A549 (cell line): ENCODE measurements around the gene CHRNA4. TPM values are rescaled to one million over a fixed set of nuclear protein-coding genes. Genes with fewer than 3 reads are reported as not detected.

ENCODE experiments used
- ATAC-seq, 2 experiments: fragments of 200-7000 bp in 1 of 2; fragments of >200 bp in 1 of 2; cut with Nextera tagmentation in 1 of 2; cut with Tn5 transposase in 1 of 2; 3 replicates each; pipeline versions ENCODE4 v1.8.0 to v1.9.1; 2018 to 2020; ENCODE audit warnings: mild to moderate bottlenecking in 1 of 2, moderate library complexity in 1 of 2
- CTCF ChIA-PET: fragments of 300-600 bp; sonication (Branson Sonifier 250); formaldehyde crosslinking; extraction: SDS; loops from one replicate; lab custom pipeline; 2021; ENCODE audit warnings: antibody characterized with exemption, inconsistent platforms; lab: Yijun Ruan, JAX
- POLR2A ChIA-PET: fragments of 350-600 bp; formaldehyde crosslinking; extraction: SDS; loops from one replicate; lab custom pipeline; 2021; ENCODE audit warnings: antibody characterized with exemption, inconsistent platforms; lab: Yijun Ruan, JAX
- DNase-seq, 2 experiments: peaks; one replicate each; pipeline versions ENCODE4 v3.0.0 to v3.0.0-alpha.2; 2011 to 2016; ENCODE audit warnings: low read depth in 1 of 2, low spot score in 1 of 2
- FAIRE-seq: peaks from 2 replicates; lab custom pipeline; 2011; peaks lifted over from hg19 to GRCh38; lab: Jason Lieb, UNC
- H3K27ac ChIP-seq, 2 experiments: fragments of >200 bp; sonication (Bioruptor Twin); formaldehyde crosslinking; 3 replicates each; pipeline ENCODE4 v1.5.1; 2016 to 2017
- H3K4me1 ChIP-seq: fragments of >200 bp; sonication (Bioruptor Twin); formaldehyde crosslinking; 3 replicates; pipeline ENCODE4 v1.6.1; 2016
- H3K4me2 ChIP-seq: fragments of >200 bp; sonication (Bioruptor Twin); formaldehyde crosslinking; 3 replicates; pipeline ENCODE4 v1.6.1; 2016
- H3K4me3 ChIP-seq: fragments of >200 bp; sonication (Bioruptor Twin); formaldehyde crosslinking; 3 replicates; pipeline ENCODE4 v1.5.1; 2016
- H3K9me3 ChIP-seq: fragments of >200 bp; sonication (Bioruptor Twin); formaldehyde crosslinking; 3 replicates; pipeline ENCODE4 v1.6.1; 2016
- BHLHE40 ChIP-seq: IDR thresholded peaks from 2 replicates; pipeline ENCODE4 v1.6.1; 2012; ENCODE audit warnings: low read depth, low read length, inconsistent platforms
- E2F6 ChIP-seq: IDR thresholded peaks from 2 replicates; pipeline ENCODE4 v1.6.1; 2012; ENCODE audit warnings: low read depth, borderline replicate concordance
- FOSL2 ChIP-seq, 2 experiments: fragments of 450-650 bp in 1 of 2; fragments of >200 bp in 1 of 2; sonication (Bioruptor Twin) in 1 of 2; formaldehyde crosslinking; IDR thresholded peaks; 2 replicates each; pipeline versions ENCODE4 v1.5.0 to v1.6.1; 2016 to 2020; ENCODE audit warnings: mild to moderate bottlenecking in 1 of 2, moderate library complexity in 1 of 2
- GATA3 ChIP-seq: IDR thresholded peaks from 2 replicates; pipeline ENCODE4 v1.6.1; 2012; ENCODE audit warnings: borderline replicate concordance
- HES2 ChIP-seq: fragments of >200 bp; sonication (Bioruptor Twin); formaldehyde crosslinking; IDR thresholded peaks from 2 replicates; pipeline ENCODE4 v1.6.1; 2016
- HMGXB4 ChIP-seq: fragments of 250-450 bp; sonication (Bioruptor Pico); IDR thresholded peaks from 2 replicates; pipeline ENCODE4 v1.5.0; 2021; ENCODE audit warnings: mild to moderate bottlenecking, moderate library complexity, borderline replicate concordance
- HOXA7 ChIP-seq: fragments of 250-450 bp; sonication (Bioruptor Pico); IDR thresholded peaks from 2 replicates; pipeline ENCODE4 v1.5.0; 2020; ENCODE audit warnings: mild to moderate bottlenecking, moderate library complexity
- KDM5A ChIP-seq: fragments of 200-600 bp; sonication (generic); IDR thresholded peaks from 2 replicates; pipeline ENCODE4 v1.6.1; 2016; ENCODE audit warnings: antibody characterized with exemption, mild to moderate bottlenecking
- MAFK ChIP-seq: fragments of 450-650 bp; IDR thresholded peaks from 2 replicates; pipeline ENCODE4 v1.6.1; 2014; ENCODE audit not compliant: partially characterized antibody
- MAX ChIP-seq: IDR thresholded peaks from 2 replicates; pipeline ENCODE4 v1.6.1; 2012
- MAZ ChIP-seq: fragments of 150-350 bp; IDR thresholded peaks from 2 replicates; pipeline ENCODE4 v1.6.1; 2014; ENCODE audit warnings: antibody characterized with exemption, low read depth, low read length, borderline replicate concordance
- NFE2L2 ChIP-seq: fragments of 150-350 bp; conservative IDR thresholded peaks from 2 replicates; pipeline ENCODE4 v1.6.1; 2014; ENCODE audit warnings: low read length
- NPAS2 ChIP-seq: fragments of 250-450 bp; sonication (Bioruptor Pico); IDR thresholded peaks from 2 replicates; pipeline ENCODE4 v1.8.0; 2022; ENCODE audit warnings: mild to moderate bottlenecking, moderate library complexity, borderline replicate concordance
- PHF8 ChIP-seq: fragments of 200-600 bp; sonication (generic); IDR thresholded peaks from 2 replicates; pipeline ENCODE4 v1.6.1; 2016; ENCODE audit warnings: low read depth, mild to moderate bottlenecking, antibody characterized with exemption, moderate library complexity, borderline replicate concordance
- POLR2AphosphoS2 ChIP-seq: conservative IDR thresholded peaks from 2 replicates; pipeline ENCODE4 v1.6.1; 2012; ENCODE audit warnings: low read length, improper control_type of control experiment, inconsistent platforms
- RCOR1 ChIP-seq: fragments of 150-350 bp; IDR thresholded peaks from 2 replicates; pipeline ENCODE4 v1.6.1; 2014; ENCODE audit warnings: antibody characterized with exemption, low read length, low read depth
- SMC3 ChIP-seq: fragments of >200 bp; sonication (Bioruptor Twin); formaldehyde crosslinking; IDR thresholded peaks from 3 replicates; pipeline ENCODE4 v1.6.1; 2018; ENCODE audit warnings: inconsistent platforms
- SREBF2 ChIP-seq: fragments of 450-650 bp; IDR thresholded peaks from 2 replicates; pipeline ENCODE4 v1.6.1; 2014; ENCODE audit warnings: mild to moderate bottlenecking, moderate library complexity
- TFCP2L1 ChIP-seq: fragments of 250-450 bp; sonication (Bioruptor Pico); IDR thresholded peaks from 2 replicates; pipeline ENCODE4 v1.5.0; 2021; ENCODE audit warnings: mild to moderate bottlenecking
- ZC3H11A ChIP-seq: fragments of 450-650 bp; IDR thresholded peaks from 2 replicates; pipeline ENCODE4 v1.6.1; 2014; ENCODE audit warnings: antibody characterized with exemption, mild to moderate bottlenecking
- WGBS: methylation state at CpG from one replicate; pipeline ENCODE4 v1.1.6; 2017; ENCODE audit errors: missing lambda C conversion rate; 5-methylcytosine and 5-hydroxymethylcytosine counted together
- polyA plus RNA-seq, 4 experiments: library from polyadenylated mRNA; depleted of rRNA in 3 of 4; stranded (reverse); fragments of >200 nt; fragmentation: RNase III in 1 of 4; extraction: RNeasy Plus Mini Kit Qiagen cat#74134 plus additional on column Dnase treatment in 1 of 4; gene quantifications; 2 replicates in 3 of 4; 3 replicates in 1 of 4; pipeline ENCODE4 v1.2.3, GENCODE V29; 2011 to 2017

The CHRNA4 gene
- polyA plus RNA-seq, 2 of the 4 experiments (the other 2 are of a cell fraction), result 0.03 to 0.23 TPM

- WGBS, result 64% methylated on average over 9 of the region's 19 CpGs
- Histone ChIP-seq H3K4me3 (no peak overlapping the region), H3K4me1 (no peaks in the 10 kb centered on the region), H3K9me3 (peaks cover 9% of the 10 kb centered on the region; the same call in 2 of the 3 replicates), H3K27ac (no peak overlapping the region), H3K4me2 (no peak overlapping the region)
- ATAC-seq (no peak), DNase-seq (no peak), FAIRE-seq (no peak)
- ChIA-PET CTCF (interaction anchor here (1.0 to 3.5 kb wide), 9 partner anchors 12 to 278 kb away, joined by 3 to 20 read pairs (median 4); no protein-coding TSS in a partner anchor), POLR2A (no interaction called here)
- TF ChIP-seq MAFK (no peak), POLR2AphosphoS2 (no peak), MAZ (no peak), PHF8 (no peak), RCOR1 (no peak), MAX (no peak), HES2 (no peak), E2F6 (no peak), HOXA7 (CRISPR knock-in tag) (no peak), GATA3 (no peak), BHLHE40 (no peak), NFE2L2 (no peak), TFCP2L1 (CRISPR knock-in tag) (no peak), SMC3 (no peak), HMGXB4 (no peak), NPAS2 (CRISPR knock-in tag) (no peak), SREBF2 (no peak)
These were observed 27.8 kb downstream of the CHRNA4 start for GRCh38 chr20:63333241-63333836.

- CTCF ChIA-PET, result interaction anchor here (0.9 to 3.5 kb wide), 7 partner anchors 22 to 277 kb away, joined by 3 to 20 read pairs (median 4); no protein-coding TSS in a partner anchor
- POLR2A ChIA-PET, result no interaction called here
These were observed 28.5 kb downstream of the CHRNA4 start for GRCh38 chr20:63332488-63333240.

More at GRCh38 chr20:63332488-63333240, 28.5 kb downstream of the CHRNA4 start:
- ATAC-seq, result no peak
- H3K4me3 ChIP-seq, result no peak overlapping the region
- H3K4me1 ChIP-seq, result no peaks in the 10 kb centered on the region
- 58% methylated on average over 13 of the region's 22 CpGs for WGBS
- no peak for FAIRE-seq
- H3K27ac ChIP-seq, result no peak overlapping the region
- no peak for DNase-seq
- peaks cover 9% of the 10 kb centered on the region; the same call in 2 of the 3 replicates for H3K9me3 ChIP-seq
- no peak overlapping the region for H3K4me2 ChIP-seq
- TF ChIP-seq MAX, result no peak
- no peak for TF ChIP-seq FOSL2 (IDR thresholded peaks at IDR 0.05)
- no peak for TF ChIP-seq FOSL2 (CRISPR knock-in tag; IDR thresholded peaks at IDR 0.05)
- no peak for TF ChIP-seq SREBF2
- TF ChIP-seq ZC3H11A, result no peak
- TF ChIP-seq KDM5A, result no peak
